SK-N-SH (cell line): ENCODE measurements around the gene GABRG3. TPM values are rescaled to one million over a fixed set of nuclear protein-coding genes. Genes with fewer than 3 reads are reported as not detected.

Experiments
- CTCF ChIA-PET: fragments of 300-600, 350-600 bp; formaldehyde crosslinking; extraction: SDS; loops from one replicate; lab custom pipeline; 2021; lab: Yijun Ruan, JAX
- POLR2A ChIA-PET: fragments of 350-600 bp; sonication (Branson Sonifier 250); formaldehyde crosslinking; extraction: SDS; loops from one replicate; lab custom pipeline; 2020; ENCODE audit warnings: antibody characterized with exemption, inconsistent platforms; lab: Yijun Ruan, JAX
- DNase-seq: peaks from one replicate; pipeline ENCODE4 v3.0.0; 2012
- H2AFZ ChIP-seq: fragments of 200-600 bp; sonication (generic); 2 replicates; pipeline ENCODE4 v1.8.1; 2016; ENCODE audit warnings: antibody characterized with exemption, mild to moderate bottlenecking, low read depth
- H3F3A ChIP-seq: fragments of 200-600 bp; sonication (generic); replicated peaks from 2 replicates; pipeline ENCODE3; 2016; ENCODE audit warnings: antibody characterized with exemption, mild to moderate bottlenecking; ENCODE audit not compliant: insufficient read depth
- H3K27ac ChIP-seq, 2 experiments: fragments of 200-500 bp in 1 of 2; fragments of 200-600 bp in 1 of 2; sonication (Bioruptor generic) in 1 of 2; sonication (generic), shearing (Covaris generic) in 1 of 2; 2 replicates each; pipeline versions ENCODE4 v1.5.1 to v1.6.1; 2014 to 2016; ENCODE audit warnings: low read depth in 2 of 2, inconsistent platforms in 1 of 2, low read length in 1 of 2, mild to moderate bottlenecking in 1 of 2, mixed read lengths in 1 of 2
- H3K27me3 ChIP-seq: fragments of 200-600 bp; sonication (generic), shearing (Covaris generic); 2 replicates; pipeline ENCODE4 v1.6.1; 2016; ENCODE audit warnings: mixed run types; ENCODE audit not compliant: insufficient read depth
- H3K36me3 ChIP-seq, 2 experiments: fragments of 200-500 bp in 1 of 2; fragments of 200-600 bp in 1 of 2; sonication (Bioruptor generic) in 1 of 2; sonication (generic) in 1 of 2; replicated peaks in 1 of 2; 2 replicates each; pipeline versions ENCODE3 to v1.5.1; 2014 to 2016; ENCODE audit warnings: low read length in 1 of 2, mild to moderate bottlenecking in 1 of 2; ENCODE audit not compliant: insufficient read depth in 2 of 2, control insufficient read depth in 1 of 2
- H3K4me1 ChIP-seq, 2 experiments: fragments of 200-500 bp in 1 of 2; fragments of 200-600 bp in 1 of 2; sonication (Bioruptor generic) in 1 of 2; sonication (generic), shearing (Covaris generic) in 1 of 2; 2 replicates each; pipeline versions ENCODE4 v1.5.1 to v1.6.1; 2014 to 2016; ENCODE audit warnings: low read depth in 1 of 2, low read length in 1 of 2, mixed run types in 1 of 2; ENCODE audit not compliant: insufficient read depth in 2 of 2, control insufficient read depth in 1 of 2
- H3K4me2 ChIP-seq: fragments of 200-600 bp; sonication (generic), shearing (Covaris generic); 2 replicates; pipeline ENCODE4 v1.6.1; 2017; ENCODE audit warnings: mixed run types
- H3K4me3 ChIP-seq, 2 experiments: fragments of 200-500 bp in 1 of 2; fragments of 200-600 bp in 1 of 2; sonication (Bioruptor generic) in 1 of 2; sonication (generic), shearing (Covaris generic) in 1 of 2; 2 replicates each; pipeline versions ENCODE4 v1.5.1 to v1.8.1; 2014 to 2016; ENCODE audit warnings: low read depth in 2 of 2, inconsistent platforms in 1 of 2, low read length in 1 of 2, mild to moderate bottlenecking in 1 of 2, mixed read lengths in 1 of 2, moderate library complexity in 1 of 2
- H3K79me2 ChIP-seq: fragments of 200-600 bp; sonication (generic); 2 replicates; pipeline ENCODE4 v1.8.1; 2017; ENCODE audit warnings: mild to moderate bottlenecking; ENCODE audit not compliant: insufficient read depth
- H3K9ac ChIP-seq: fragments of 200-600 bp; sonication (generic); 2 replicates; pipeline ENCODE4 v1.6.1; 2017; ENCODE audit warnings: mixed run types
- H3K9me2 ChIP-seq: fragments of 200-600 bp; sonication (generic); 2 replicates; pipeline ENCODE4 v1.6.1; 2017; ENCODE audit warnings: mixed run types
- H3K9me3 ChIP-seq: fragments of 200-600 bp; sonication (generic); 2 replicates; pipeline ENCODE4 v1.6.1; 2017; ENCODE audit warnings: mixed run types, mild to moderate bottlenecking, moderate library complexity
- H4K20me1 ChIP-seq: fragments of 200-600 bp; sonication (generic); 2 replicates; pipeline ENCODE4 v1.6.1; 2017; ENCODE audit warnings: mild to moderate bottlenecking, mixed run types; ENCODE audit not compliant: insufficient read depth
- CHD2 ChIP-seq: fragments of 150-350 bp; IDR thresholded peaks from 2 replicates; pipeline ENCODE4 v1.6.1; 2018; ENCODE audit warnings: low read length; ENCODE audit not compliant: partially characterized antibody
- FOXJ3 ChIP-seq: sonication (generic); formaldehyde crosslinking; IDR thresholded peaks from 2 replicates; pipeline ENCODE4 v1.5.1; 2020; ENCODE audit warnings: mild to moderate bottlenecking, missing genetic modification reagents
- GATA2 ChIP-seq: sonication (generic); formaldehyde crosslinking; IDR thresholded peaks from 2 replicates; pipeline ENCODE4 v1.5.0; 2020; ENCODE audit warnings: mild to moderate bottlenecking, missing genetic modification reagents
- JUND ChIP-seq: IDR thresholded peaks from 2 replicates; pipeline ENCODE4 v1.4.0; 2012
- MXI1 ChIP-seq: IDR thresholded peaks from 2 replicates; pipeline ENCODE4 v1.6.1; 2012; ENCODE audit warnings: mild to moderate bottlenecking, low read depth, low read length, improper control_type of control experiment
- NRF1 ChIP-seq: IDR thresholded peaks from 2 replicates; pipeline ENCODE4 v1.6.1; 2012; ENCODE audit warnings: low read depth, mild to moderate bottlenecking, low read length
- POLR2AphosphoS5 ChIP-seq: IDR thresholded peaks from 2 replicates; pipeline ENCODE4 v1.6.1; 2012; ENCODE audit warnings: low read depth, low read length
- RAD21 ChIP-seq: IDR thresholded peaks from 2 replicates; pipeline ENCODE4 v1.6.1; 2012; ENCODE audit warnings: mild to moderate bottlenecking, low read length
- REST ChIP-seq: IDR thresholded peaks from 2 replicates; pipeline ENCODE4 v1.6.1; 2012; ENCODE audit warnings: mild to moderate bottlenecking, low read depth, low read length, moderate library complexity
- RFX5 ChIP-seq: IDR thresholded peaks from 2 replicates; pipeline ENCODE4 v1.6.1; 2012; ENCODE audit warnings: mild to moderate bottlenecking, improper control_type of control experiment, low read length
- RXRA ChIP-seq: IDR thresholded peaks from 2 replicates; pipeline ENCODE4 v1.4.0; 2012; ENCODE audit warnings: low read depth, mild to moderate bottlenecking, borderline replicate concordance
- SIN3A ChIP-seq: IDR thresholded peaks from 2 replicates; pipeline ENCODE4 v1.6.1; 2012; ENCODE audit warnings: low read depth, mild to moderate bottlenecking, low read length, moderate library complexity, borderline replicate concordance
- SMC3 ChIP-seq: IDR thresholded peaks from 2 replicates; pipeline ENCODE4 v1.6.1; 2012; ENCODE audit warnings: low read depth, low read length, improper control_type of control experiment
- TAF1 ChIP-seq: IDR thresholded peaks from 2 replicates; pipeline ENCODE4 v1.6.1; 2012; ENCODE audit warnings: low read depth, mild to moderate bottlenecking, low read length, moderate library complexity, borderline replicate concordance
- TCF12 ChIP-seq: IDR thresholded peaks from 2 replicates; pipeline ENCODE4 v1.4.0; 2012
- TEAD4 ChIP-seq: IDR thresholded peaks from 2 replicates; pipeline ENCODE4 v1.4.0; 2012; ENCODE audit warnings: mild to moderate bottlenecking, borderline replicate concordance; ENCODE audit not compliant: insufficient read depth
- YY1 ChIP-seq: IDR thresholded peaks from 2 replicates; pipeline ENCODE4 v1.4.0; 2012; ENCODE audit warnings: low read depth, mild to moderate bottlenecking
- WGBS: methylation state at CpG from one replicate; pipeline ENCODE4 v1.1.6; 2017; ENCODE audit warnings: low lambda C conversion rate; 5-methylcytosine and 5-hydroxymethylcytosine counted together
- polyA plus RNA-seq, 3 experiments: library from polyadenylated mRNA; depleted of rRNA; stranded (reverse); fragments of >200 nt; gene quantifications; 2 replicates each; pipeline ENCODE4 v1.2.3, GENCODE V29; 2012
- TF ChIP-seq, protein P1 (sequence below): fragments of 200-600 bp; sonication (generic); IDR thresholded peaks from 2 replicates; pipeline ENCODE4 v1.6.1; 2017; ENCODE audit warnings: antibody characterized with exemption, mild to moderate bottlenecking, moderate library complexity
- TF ChIP-seq, protein P2 (sequence below): fragments of 150-350 bp; IDR thresholded peaks from 2 replicates; pipeline ENCODE4 v1.6.1; 2016; ENCODE audit warnings: mild to moderate bottlenecking, low read depth, low read length
- TF ChIP-seq, protein P3 (sequence below): IDR thresholded peaks from 2 replicates; pipeline ENCODE4; 2012
- TF ChIP-seq, protein P4 (sequence below): IDR thresholded peaks from 2 replicates; pipeline ENCODE4 v1.4.0; 2012; ENCODE audit warnings: low read depth

Gene GABRG3
- polyA plus RNA-seq, 1 of the 3 experiments (the other 2 are of a cell fraction): not detected

DNA sequence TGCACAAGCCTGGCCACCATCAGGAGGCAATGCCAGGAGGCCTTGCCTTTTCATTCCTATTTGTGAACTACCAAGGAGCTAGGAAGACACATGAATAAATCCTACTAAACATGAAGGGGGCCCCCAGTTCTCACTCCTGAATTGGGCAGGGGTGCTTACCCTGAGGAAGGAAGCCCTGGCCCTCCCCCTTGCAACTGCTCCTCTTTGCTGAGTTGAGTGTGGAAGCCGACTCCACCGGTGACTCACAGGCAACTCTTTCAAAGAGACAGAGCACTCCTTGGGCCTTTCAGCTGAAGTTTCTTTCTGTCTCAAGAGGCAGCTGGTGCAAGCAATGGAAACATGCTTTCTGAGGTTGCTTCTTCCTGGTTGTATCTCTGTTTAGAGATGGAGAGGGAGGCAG is 1.7 kb downstream of the GABRG3 start (continued):
- TF ChIP-seq MXI1 (no peak), GATA2 (CRISPR knock-in tag) (no peak), TEAD4 (no peak), CHD2 (no peak)

GRCh38 chr15:26974120-26974780 is 3.3 kb downstream of the GABRG3 start:
- Histone ChIP-seq H3K9me3 (no peaks in the 10 kb centered on the region), H3K27ac (no peak overlapping the region), H3K79me2 (no peaks in the 10 kb centered on the region)
- WGBS: 13% methylated on average over 9 of the region's 9 CpGs
- no peak for TF ChIP-seq TAF1
- TF ChIP-seq RAD21: peak; percentile 51
- no peak for TF ChIP-seq RXRA
- TF ChIP-seq, protein P1, sequence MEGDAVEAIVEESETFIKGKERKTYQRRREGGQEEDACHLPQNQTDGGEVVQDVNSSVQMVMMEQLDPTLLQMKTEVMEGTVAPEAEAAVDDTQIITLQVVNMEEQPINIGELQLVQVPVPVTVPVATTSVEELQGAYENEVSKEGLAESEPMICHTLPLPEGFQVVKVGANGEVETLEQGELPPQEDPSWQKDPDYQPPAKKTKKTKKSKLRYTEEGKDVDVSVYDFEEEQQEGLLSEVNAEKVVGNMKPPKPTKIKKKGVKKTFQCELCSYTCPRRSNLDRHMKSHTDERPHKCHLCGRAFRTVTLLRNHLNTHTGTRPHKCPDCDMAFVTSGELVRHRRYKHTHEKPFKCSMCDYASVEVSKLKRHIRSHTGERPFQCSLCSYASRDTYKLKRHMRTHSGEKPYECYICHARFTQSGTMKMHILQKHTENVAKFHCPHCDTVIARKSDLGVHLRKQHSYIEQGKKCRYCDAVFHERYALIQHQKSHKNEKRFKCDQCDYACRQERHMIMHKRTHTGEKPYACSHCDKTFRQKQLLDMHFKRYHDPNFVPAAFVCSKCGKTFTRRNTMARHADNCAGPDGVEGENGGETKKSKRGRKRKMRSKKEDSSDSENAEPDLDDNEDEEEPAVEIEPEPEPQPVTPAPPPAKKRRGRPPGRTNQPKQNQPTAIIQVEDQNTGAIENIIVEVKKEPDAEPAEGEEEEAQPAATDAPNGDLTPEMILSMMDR: peak; percentile 35; the same call in 1 of the 2 replicates
- no peak for TF ChIP-seq TCF12
- no peak for TF ChIP-seq NRF1
- TF ChIP-seq REST: no peak
- TF ChIP-seq, protein P2, sequence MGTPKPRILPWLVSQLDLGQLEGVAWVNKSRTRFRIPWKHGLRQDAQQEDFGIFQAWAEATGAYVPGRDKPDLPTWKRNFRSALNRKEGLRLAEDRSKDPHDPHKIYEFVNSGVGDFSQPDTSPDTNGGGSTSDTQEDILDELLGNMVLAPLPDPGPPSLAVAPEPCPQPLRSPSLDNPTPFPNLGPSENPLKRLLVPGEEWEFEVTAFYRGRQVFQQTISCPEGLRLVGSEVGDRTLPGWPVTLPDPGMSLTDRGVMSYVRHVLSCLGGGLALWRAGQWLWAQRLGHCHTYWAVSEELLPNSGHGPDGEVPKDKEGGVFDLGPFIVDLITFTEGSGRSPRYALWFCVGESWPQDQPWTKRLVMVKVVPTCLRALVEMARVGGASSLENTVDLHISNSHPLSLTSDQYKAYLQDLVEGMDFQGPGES: no peak
- no peak for TF ChIP-seq TEAD4
- peak; percentile 24; the same call in 1 of the 2 replicates for TF ChIP-seq SMC3
- TF ChIP-seq SIN3A: no peak
- no peak for TF ChIP-seq YY1
- no peak for TF ChIP-seq POLR2AphosphoS5
- TF ChIP-seq, protein P3, sequence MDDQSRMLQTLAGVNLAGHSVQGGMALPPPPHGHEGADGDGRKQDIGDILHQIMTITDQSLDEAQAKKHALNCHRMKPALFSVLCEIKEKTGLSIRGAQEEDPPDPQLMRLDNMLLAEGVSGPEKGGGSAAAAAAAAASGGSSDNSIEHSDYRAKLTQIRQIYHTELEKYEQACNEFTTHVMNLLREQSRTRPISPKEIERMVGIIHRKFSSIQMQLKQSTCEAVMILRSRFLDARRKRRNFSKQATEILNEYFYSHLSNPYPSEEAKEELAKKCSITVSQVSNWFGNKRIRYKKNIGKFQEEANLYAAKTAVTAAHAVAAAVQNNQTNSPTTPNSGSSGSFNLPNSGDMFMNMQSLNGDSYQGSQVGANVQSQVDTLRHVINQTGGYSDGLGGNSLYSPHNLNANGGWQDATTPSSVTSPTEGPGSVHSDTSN: no peak
- TF ChIP-seq GATA2 (CRISPR knock-in tag): no peak
- no peak for TF ChIP-seq JUND
- no peak for TF ChIP-seq FOXJ3 (CRISPR knock-in tag)
- TF ChIP-seq, protein P4, sequence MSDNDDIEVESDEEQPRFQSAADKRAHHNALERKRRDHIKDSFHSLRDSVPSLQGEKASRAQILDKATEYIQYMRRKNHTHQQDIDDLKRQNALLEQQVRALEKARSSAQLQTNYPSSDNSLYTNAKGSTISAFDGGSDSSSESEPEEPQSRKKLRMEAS: no peak
- no peak for TF ChIP-seq RFX5
- TF ChIP-seq, all 33 proteins: peak for 3
- ChIA-PET POLR2A (no interaction called here), CTCF (interaction anchor here (0.6 to 4.0 kb wide), 26 partner anchors 10 to 818 kb away, joined by 3 to 32 read pairs (median 4); no protein-coding TSS in a partner anchor)
- Histone ChIP-seq H3K4me3 (no peak overlapping the region; a peak in 1 of 4 replicates), H3K4me1 (no peaks in the 10 kb centered on the region; a peak in 1 of 4 replicates), H3F3A (no peaks in the 10 kb centered on the region), H4K20me1 (no peaks in the 10 kb centered on the region), H2AFZ (no peak overlapping the region), H3K4me2 (no peak overlapping the region), H3K36me3 (no peaks in the 10 kb centered on the region), H3K27me3 (no peaks in the 10 kb centered on the region), H3K9me2 (no peaks in the 10 kb centered on the region), H3K9ac (no peak overlapping the region)
- DNase-seq: peak; percentile 50
